Esophagus muscularis mucosa (tissue), 4 donors: ENCODE results near the gene GDE1. TPM values are rescaled to one million over a fixed set of nuclear protein-coding genes. Genes with fewer than 3 reads are reported as not detected.
A peak's percentile ranks its signal among the peaks of the same experiment; 100 is the strongest.

Source experiments
- DNase-seq: peaks from one replicate; pipeline ENCODE4 v3.0.0-alpha.2; 2017; ENCODE audit errors: extremely low spot score
- H3K27ac ChIP-seq, 4 donors: fragments of 200-600 bp; sonication (generic); replicated peaks in 1 of 4; 1 replicate in 3 of 4; 2 replicates in 1 of 4; pipeline ENCODE4 v1.5.1; 2016 to 2019; ENCODE audit warnings: mild to moderate bottlenecking in 1 of 4
- H3K27me3 ChIP-seq, 4 donors: fragments of 200-600 bp; sonication (generic); one replicate each; pipeline versions ENCODE4 v1.5.1 to v1.6.0; 2016 to 2019
- H3K36me3 ChIP-seq, 4 donors: fragments of 200-600 bp; sonication (generic); one replicate each; pipeline ENCODE4 v1.5.1; 2016 to 2019
- H3K4me1 ChIP-seq, 4 donors: fragments of 200-600 bp; sonication (generic); one replicate each; pipeline ENCODE4 v1.5.1; 2016 to 2019
- H3K4me3 ChIP-seq, 4 donors: fragments of 200-600 bp; sonication (generic); 1 replicate in 2 of 4; 2 replicates in 2 of 4; pipeline ENCODE4 v1.5.1; 2016 to 2019; ENCODE audit warnings: mild to moderate bottlenecking in 4 of 4, moderate library complexity in 1 of 4
- H3K9me3 ChIP-seq, 4 donors: fragments of 200-600 bp; sonication (generic); 1 replicate in 3 of 4; 2 replicates in 1 of 4; pipeline ENCODE4 v1.5.1; 2016 to 2019
- EP300 ChIP-seq: sonication (generic); formaldehyde crosslinking; IDR thresholded peaks from one replicate; pipeline ENCODE4 v1.6.1; 2017; ENCODE audit warnings: antibody characterized with exemption
- POLR2A ChIP-seq: fragments of 450-650 bp; IDR thresholded peaks from one replicate; pipeline ENCODE4 v1.6.1; 2017; ENCODE audit warnings: antibody characterized with exemption, moderate library complexity, mild to moderate bottlenecking, low read depth
- POLR2AphosphoS5 ChIP-seq, 2 donors: sonication (generic); formaldehyde crosslinking; IDR thresholded peaks; one replicate each; pipeline ENCODE4 v1.6.1; 2017; ENCODE audit warnings: antibody characterized with exemption in 2 of 2
- WGBS: methylation state at CpG from one replicate; pipeline ENCODE4 v1.1.5; 2018; 5-methylcytosine and 5-hydroxymethylcytosine counted together
- intact Hi-C: fragments of 100-400 bp; cut with DNase I; formaldehyde crosslinking; loops from one replicate; pipeline ENCODE4 v1.15.1; 2023
- total RNA-seq, 4 donors: library from RNA; depleted of rRNA; stranded (reverse); fragments of >200 nt; gene quantifications; one replicate each; pipeline versions ENCODE4 v1.1.0 to v1.2.1, GENCODE V29; 2016
- TF ChIP-seq, protein P1 (sequence below), 3 experiments: fragments of 200-600 bp in 2 of 3; fragments of 450-650 bp in 1 of 3; sonication (generic) in 2 of 3; IDR thresholded peaks; one replicate each; pipeline ENCODE4 v1.5.1; 2017 to 2019; ENCODE audit warnings: antibody characterized with exemption in 3 of 3, mild to moderate bottlenecking in 2 of 3, moderate library complexity in 1 of 3

The GDE1 gene
- total RNA-seq, 4 donors from 2014 or later, result 90.9 to 124 (median 109) TPM

DNA sequence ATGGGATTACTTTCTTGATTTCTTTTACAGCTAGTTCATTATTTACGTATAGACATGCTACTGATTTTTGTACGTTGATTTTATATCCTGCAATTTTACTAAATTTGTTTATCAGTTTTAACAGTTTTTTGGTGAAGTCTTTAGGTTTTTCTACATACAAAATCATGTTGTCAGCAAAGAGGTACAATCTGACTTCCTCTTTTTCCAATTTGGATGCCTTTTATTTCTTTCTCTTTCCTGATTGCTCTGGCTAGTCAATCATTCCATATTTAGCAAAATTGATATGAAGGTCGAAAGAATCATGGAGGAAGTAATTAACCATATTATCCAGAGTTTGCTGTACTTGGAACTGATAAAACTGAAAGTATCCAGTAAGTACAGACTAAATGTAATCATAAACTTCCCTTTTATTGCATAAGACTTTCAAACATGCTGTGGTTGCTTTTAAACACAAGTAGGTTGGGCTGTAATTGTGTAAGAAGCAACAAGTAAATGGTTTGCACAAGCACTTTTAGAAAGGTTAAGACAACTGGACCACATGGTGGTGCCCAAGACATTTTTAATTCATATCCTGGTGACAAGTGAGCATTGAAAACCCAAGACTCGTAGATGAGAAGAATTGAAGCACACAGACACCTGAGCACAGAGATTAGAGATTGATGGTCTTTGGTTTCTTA, 8.4 kb downstream of the GDE1 start:
- Histone ChIP-seq H3K36me3 (peaks cover 12 to 66% (median 43%) of the 10 kb centered on the region in 4 donors), H3K4me3 (no peak overlapping the region), H3K9me3 (no peaks in the 10 kb centered on the region), H3K27me3 (no peaks in the 10 kb centered on the region), H3K27ac (no peak overlapping the region), H3K4me1 (peaks cover 0 to 8% (median 5%) of the 10 kb centered on the region in 4 donors)
- 87% methylated on average over 4 of the region's 4 CpGs for WGBS
- no peak for TF ChIP-seq POLR2AphosphoS5 (IDR thresholded peaks at IDR 0.05)
- TF ChIP-seq EP300, result no peak
- TF ChIP-seq, protein P1, sequence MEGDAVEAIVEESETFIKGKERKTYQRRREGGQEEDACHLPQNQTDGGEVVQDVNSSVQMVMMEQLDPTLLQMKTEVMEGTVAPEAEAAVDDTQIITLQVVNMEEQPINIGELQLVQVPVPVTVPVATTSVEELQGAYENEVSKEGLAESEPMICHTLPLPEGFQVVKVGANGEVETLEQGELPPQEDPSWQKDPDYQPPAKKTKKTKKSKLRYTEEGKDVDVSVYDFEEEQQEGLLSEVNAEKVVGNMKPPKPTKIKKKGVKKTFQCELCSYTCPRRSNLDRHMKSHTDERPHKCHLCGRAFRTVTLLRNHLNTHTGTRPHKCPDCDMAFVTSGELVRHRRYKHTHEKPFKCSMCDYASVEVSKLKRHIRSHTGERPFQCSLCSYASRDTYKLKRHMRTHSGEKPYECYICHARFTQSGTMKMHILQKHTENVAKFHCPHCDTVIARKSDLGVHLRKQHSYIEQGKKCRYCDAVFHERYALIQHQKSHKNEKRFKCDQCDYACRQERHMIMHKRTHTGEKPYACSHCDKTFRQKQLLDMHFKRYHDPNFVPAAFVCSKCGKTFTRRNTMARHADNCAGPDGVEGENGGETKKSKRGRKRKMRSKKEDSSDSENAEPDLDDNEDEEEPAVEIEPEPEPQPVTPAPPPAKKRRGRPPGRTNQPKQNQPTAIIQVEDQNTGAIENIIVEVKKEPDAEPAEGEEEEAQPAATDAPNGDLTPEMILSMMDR (IDR thresholded peaks at IDR 0.05), result no peak
- no peak for TF ChIP-seq POLR2A
- intact Hi-C loops, result no loop called here
- peak; percentile 21 for DNase-seq

DNA sequence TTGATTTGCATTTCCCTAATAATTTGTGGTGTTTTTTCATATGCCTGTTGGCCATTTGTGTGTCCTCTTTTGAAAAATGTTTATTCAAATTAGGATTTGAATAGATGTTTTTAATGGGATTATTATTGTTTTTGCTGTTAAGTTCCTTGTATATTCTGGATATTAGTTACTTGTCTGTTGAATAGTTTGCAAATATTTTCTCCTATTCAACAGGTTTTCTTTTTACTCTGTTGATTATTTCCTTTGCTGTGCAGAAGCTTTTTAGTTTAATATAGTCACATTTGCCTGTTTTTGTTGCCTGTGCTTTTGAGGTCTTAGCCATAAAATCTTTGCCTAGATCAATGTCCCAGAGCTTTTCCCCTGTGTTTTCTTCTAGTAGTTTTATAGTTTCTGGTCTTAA, 9.6 kb downstream of the GDE1 start:
- intact Hi-C loops, result no loop called here
- no peaks in the 10 kb centered on the region for H3K9me3 ChIP-seq
- no peak for DNase-seq
- peaks cover 13 to 78% (median 49%) of the 10 kb centered on the region in 4 donors for H3K36me3 ChIP-seq
- no peak overlapping the region for H3K27ac ChIP-seq
- no peak overlapping the region for H3K4me3 ChIP-seq
- no peaks in the 10 kb centered on the region for H3K27me3 ChIP-seq
- TF ChIP-seq POLR2AphosphoS5 (IDR thresholded peaks at IDR 0.05) (no peak), POLR2A (no peak), EP300 (no peak)
- TF ChIP-seq, protein P1 (IDR thresholded peaks at IDR 0.05), result no peak
- H3K4me1 ChIP-seq, result no peaks in the 10 kb centered on the region

DNA sequence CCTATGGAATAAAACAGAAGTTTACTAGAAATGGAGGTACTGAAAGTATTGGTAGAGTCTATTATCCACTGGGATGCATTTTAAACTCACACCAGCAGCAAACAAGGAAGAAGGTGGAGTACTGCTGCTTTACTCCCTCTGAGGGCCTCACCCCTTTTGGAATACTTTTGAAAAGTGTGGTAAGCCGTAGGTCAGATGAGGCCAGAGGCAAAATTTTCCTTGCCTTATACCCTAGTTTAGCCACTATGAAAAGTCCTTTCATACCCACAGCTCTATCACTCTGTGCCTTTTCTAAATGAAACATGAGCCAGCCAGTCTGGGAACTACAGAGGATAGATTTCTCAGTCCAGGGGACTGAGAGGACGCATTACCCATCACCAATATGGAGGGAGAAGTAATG, 14.0 kb downstream of the GDE1 start:
- H3K4me1 ChIP-seq, result peaks cover 0 to 14% (median 9%) of the 10 kb centered on the region in 4 donors
- TF ChIP-seq POLR2AphosphoS5 (IDR thresholded peaks at IDR 0.05) (no peak), POLR2A (no peak), EP300 (no peak)
- TF ChIP-seq, protein P1 (IDR thresholded peaks at IDR 0.05), result no peak
- H3K27ac ChIP-seq, result no peak overlapping the region
- H3K4me3 ChIP-seq, result no peak overlapping the region
- no peaks in the 10 kb centered on the region for H3K9me3 ChIP-seq
- intact Hi-C loops, result no loop called here
- no peaks in the 10 kb centered on the region for H3K27me3 ChIP-seq
- 94% methylated on average over 2 of the region's 2 CpGs for WGBS
- peaks cover 37 to 87% (median 61%) of the 10 kb centered on the region in 4 donors for H3K36me3 ChIP-seq
- peak; percentile 77 for DNase-seq

DNA sequence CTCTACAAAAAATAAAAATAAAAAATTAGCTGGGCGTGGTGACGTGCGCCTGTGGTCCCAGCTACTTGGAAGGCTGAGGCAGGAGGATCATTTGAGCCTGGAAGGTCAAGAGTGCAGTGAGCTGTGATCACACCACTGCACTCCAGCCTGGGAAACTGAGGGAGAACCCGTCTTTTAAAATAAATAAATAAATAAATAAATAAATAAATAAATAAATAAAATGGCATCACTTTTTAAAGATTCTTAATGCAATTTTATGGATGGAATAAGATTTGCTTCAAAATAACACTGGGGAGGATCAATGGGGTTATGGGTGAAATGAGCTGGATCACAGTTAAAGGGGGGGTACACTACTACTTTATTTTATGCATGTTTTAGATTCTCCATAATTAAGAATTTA, 14.9 kb downstream of the GDE1 start:
- TF ChIP-seq POLR2A (no peak), POLR2AphosphoS5 (IDR thresholded peaks at IDR 0.05) (no peak), EP300 (no peak)
- TF ChIP-seq, protein P1 (IDR thresholded peaks at IDR 0.05), result no peak
- intact Hi-C loops, result no loop called here
- WGBS, result 97% methylated on average over 4 of the region's 4 CpGs
- H3K4me3 ChIP-seq, result no peak overlapping the region
- peaks cover 40 to 96% (median 68%) of the 10 kb centered on the region in 4 donors for H3K36me3 ChIP-seq
- DNase-seq, result peak; percentile 12
- H3K4me1 ChIP-seq, result peaks cover 0 to 14% (median 9%) of the 10 kb centered on the region in 4 donors
- no peak overlapping the region for H3K27ac ChIP-seq
- no peaks in the 10 kb centered on the region for H3K9me3 ChIP-seq
- no peaks in the 10 kb centered on the region for H3K27me3 ChIP-seq
